C4-2B (cell line): ENCODE data around the gene SRRM4.

ENCODE experiments used
- H3K27ac ChIP-seq: fragments of 450-650 bp; 2 replicates; pipeline ENCODE4 v1.5.1; 2017
- CTCF ChIP-seq: fragments of 450-650 bp; conservative IDR thresholded peaks from 2 replicates; pipeline ENCODE4 v1.5.1; 2017; ENCODE audit warnings: mild to moderate bottlenecking
- ZFX ChIP-seq: fragments of 450-650 bp; IDR thresholded peaks from 2 replicates; pipeline ENCODE4 v1.6.1; 2017

The SRRM4 gene

GRCh38 chr12:119157528-119157927, 176.2 kb downstream of the SRRM4 start:
- H3K27ac ChIP-seq, result no peak overlapping the region
- no peak for TF ChIP-seq ZFX
- TF ChIP-seq CTCF, result no peak

- TF ChIP-seq ZFX (no peak), CTCF (no peak)
- no peak overlapping the region for H3K27ac ChIP-seq
These were observed 176.6 kb downstream of the SRRM4 start for GRCh38 chr12:119157978-119158377.

GRCh38 chr12:119158402-119158801, 177.1 kb downstream of the SRRM4 start:
- no peak overlapping the region for H3K27ac ChIP-seq
- TF ChIP-seq CTCF, result no peak
- TF ChIP-seq ZFX, result no peak

GRCh38 chr12:119159844-119160243, 178.5 kb downstream of the SRRM4 start:
- TF ChIP-seq ZFX, result no peak
- TF ChIP-seq CTCF, result no peak
- H3K27ac ChIP-seq, result no peak overlapping the region

- no peak overlapping the region for H3K27ac ChIP-seq
- TF ChIP-seq ZFX, result no peak
- no peak for TF ChIP-seq CTCF
These were observed 186.6 kb downstream of the SRRM4 start for GRCh38 chr12:119167902-119168301.

- H3K27ac ChIP-seq, result no peak overlapping the region
- no peak for TF ChIP-seq CTCF
- TF ChIP-seq ZFX, result no peak
These were observed 187.4 kb downstream of the SRRM4 start for GRCh38 chr12:119168721-119169120.

GRCh38 chr12:119169150-119169549, 187.8 kb downstream of the SRRM4 start:
- no peak overlapping the region for H3K27ac ChIP-seq
- TF ChIP-seq ZFX, result no peak
- no peak for TF ChIP-seq CTCF

- no peak for TF ChIP-seq CTCF
- no peak for TF ChIP-seq ZFX
- no peak overlapping the region for H3K27ac ChIP-seq
These were observed 189.9 kb downstream of the SRRM4 start for GRCh38 chr12:119171291-119171690.
